ENCODE results near the gene VSX1.

DNA sequence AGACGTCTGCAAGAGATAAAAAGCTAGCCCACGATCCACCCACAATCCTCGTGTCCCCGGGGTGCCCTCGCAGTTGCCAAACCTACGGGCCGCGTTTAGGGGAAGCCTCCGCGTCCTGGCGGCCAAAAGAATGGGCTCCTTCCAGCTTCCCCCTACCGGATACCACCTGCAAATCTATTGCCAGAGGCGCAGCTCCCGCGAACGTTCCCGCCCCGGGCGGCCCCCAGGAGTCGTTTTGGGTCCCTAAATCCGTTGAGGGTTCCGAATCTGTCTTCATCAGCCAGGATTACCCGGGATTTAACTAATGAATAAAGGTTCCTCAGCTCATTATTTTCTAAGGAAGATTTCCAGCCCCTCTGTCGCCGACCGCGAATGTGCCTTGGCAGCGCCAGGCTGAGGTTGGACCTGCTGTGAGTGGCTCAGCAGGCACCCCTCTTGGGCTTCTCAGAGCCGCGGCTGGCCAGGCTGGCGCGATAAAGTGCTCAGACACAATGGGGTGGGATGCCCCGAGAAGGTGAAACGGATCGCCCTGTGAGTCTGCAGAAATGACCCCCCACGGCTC is 2.8 kb upstream of the VSX1 start:
- no peak for TF ChIP-seq POLR2AphosphoS5 (IDR thresholded peaks at IDR 0.05; ENCODE audit: low read depth, low read length)
- TF ChIP-seq SIN3A (IDR thresholded peaks at IDR 0.05; ENCODE audit: borderline replicate concordance, insufficient read depth, low read length) = no peak
- TF ChIP-seq, protein P1, sequence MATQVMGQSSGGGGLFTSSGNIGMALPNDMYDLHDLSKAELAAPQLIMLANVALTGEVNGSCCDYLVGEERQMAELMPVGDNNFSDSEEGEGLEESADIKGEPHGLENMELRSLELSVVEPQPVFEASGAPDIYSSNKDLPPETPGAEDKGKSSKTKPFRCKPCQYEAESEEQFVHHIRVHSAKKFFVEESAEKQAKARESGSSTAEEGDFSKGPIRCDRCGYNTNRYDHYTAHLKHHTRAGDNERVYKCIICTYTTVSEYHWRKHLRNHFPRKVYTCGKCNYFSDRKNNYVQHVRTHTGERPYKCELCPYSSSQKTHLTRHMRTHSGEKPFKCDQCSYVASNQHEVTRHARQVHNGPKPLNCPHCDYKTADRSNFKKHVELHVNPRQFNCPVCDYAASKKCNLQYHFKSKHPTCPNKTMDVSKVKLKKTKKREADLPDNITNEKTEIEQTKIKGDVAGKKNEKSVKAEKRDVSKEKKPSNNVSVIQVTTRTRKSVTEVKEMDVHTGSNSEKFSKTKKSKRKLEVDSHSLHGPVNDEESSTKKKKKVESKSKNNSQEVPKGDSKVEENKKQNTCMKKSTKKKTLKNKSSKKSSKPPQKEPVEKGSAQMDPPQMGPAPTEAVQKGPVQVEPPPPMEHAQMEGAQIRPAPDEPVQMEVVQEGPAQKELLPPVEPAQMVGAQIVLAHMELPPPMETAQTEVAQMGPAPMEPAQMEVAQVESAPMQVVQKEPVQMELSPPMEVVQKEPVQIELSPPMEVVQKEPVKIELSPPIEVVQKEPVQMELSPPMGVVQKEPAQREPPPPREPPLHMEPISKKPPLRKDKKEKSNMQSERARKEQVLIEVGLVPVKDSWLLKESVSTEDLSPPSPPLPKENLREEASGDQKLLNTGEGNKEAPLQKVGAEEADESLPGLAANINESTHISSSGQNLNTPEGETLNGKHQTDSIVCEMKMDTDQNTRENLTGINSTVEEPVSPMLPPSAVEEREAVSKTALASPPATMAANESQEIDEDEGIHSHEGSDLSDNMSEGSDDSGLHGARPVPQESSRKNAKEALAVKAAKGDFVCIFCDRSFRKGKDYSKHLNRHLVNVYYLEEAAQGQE (IDR thresholded peaks at IDR 0.05; ENCODE audit: insufficient read depth in 1 of 2, low read depth in 2 of 2, low read length in 2 of 2) = no peak
- TF ChIP-seq TAF1 (IDR thresholded peaks at IDR 0.05; ENCODE audit: borderline replicate concordance, insufficient read depth, low read length) = no peak
- TF ChIP-seq FOXP2 (optimal IDR thresholded peaks at IDR 0.05; ENCODE audit: borderline replicate concordance, extremely low read depth, extremely low read length, insufficient read depth) = no peak

Measured in PFSK-1 (cell line).